ENCODE data around the gene KMT2C.
"Not testable (repeated sequence)": the region's sequence is repeated elsewhere in the genome, so short reads cannot be mapped to it uniquely, and the experiment has no call there.

The KMT2C gene

GRCh38 chr7:152402384-152403250 is 33.2 kb downstream of the KMT2C start:
- no peak for DNase-seq

DNA sequence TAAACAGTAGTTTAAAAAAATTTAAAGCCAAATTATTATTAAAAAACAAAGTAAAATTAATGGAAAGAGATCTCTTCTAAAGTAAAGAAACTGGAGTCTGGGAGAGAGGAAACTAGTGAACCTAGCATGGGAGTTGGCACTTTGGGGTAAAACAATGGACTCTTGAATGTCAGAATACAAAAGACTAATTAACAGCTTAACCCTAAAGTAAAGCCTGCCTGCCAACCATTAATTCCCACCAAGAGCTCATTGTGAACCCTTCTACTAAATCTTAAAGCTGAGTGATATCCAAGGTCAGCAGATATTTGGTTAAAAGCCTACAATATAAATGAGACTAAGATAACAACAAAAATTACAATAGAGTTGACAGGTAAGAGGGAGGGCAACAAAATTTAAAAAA is 36.5 kb downstream of the KMT2C start:
- no peak for DNase-seq

DNA sequence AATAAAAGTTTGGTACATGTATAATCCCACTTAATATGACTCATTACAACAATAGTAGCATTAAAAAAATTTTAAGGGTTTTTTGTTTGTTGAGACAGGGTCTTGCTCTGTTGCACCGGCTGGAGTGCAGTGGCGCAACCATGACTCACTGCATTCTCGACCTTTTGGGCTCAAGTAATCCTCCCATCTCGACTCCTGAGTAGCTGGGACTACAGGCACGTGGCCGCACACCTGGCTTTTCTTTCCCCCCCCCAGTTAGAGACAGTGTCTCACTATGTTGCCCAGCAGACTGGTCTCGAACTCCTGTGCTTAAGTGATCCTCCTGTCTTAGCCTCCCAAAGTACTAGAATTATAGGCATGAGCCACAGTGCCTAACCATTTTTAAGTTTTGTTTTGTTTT is 40.7 kb downstream of the KMT2C start:
- no peak for DNase-seq

DNA sequence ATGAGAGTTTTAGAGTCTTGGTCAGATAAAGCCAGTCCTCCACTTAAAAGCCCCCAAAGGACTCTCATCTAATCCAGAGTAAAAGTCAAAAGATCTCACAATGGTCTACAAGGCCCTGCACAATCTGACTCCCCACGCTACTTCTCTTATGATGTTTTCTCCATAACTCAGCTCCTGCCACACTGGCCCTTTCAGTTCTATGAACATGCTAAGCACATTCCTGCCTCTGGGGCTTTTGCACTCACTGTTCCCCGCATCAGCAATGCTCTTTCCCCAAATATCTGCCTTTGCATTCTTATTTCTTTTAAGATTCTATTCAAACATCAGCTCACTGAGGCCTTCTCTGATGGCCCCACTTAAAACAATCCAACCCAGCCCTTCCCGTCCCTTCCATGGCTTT is 41.6 kb downstream of the KMT2C start:
- DNase-seq = not testable (repeated sequence)

DNA sequence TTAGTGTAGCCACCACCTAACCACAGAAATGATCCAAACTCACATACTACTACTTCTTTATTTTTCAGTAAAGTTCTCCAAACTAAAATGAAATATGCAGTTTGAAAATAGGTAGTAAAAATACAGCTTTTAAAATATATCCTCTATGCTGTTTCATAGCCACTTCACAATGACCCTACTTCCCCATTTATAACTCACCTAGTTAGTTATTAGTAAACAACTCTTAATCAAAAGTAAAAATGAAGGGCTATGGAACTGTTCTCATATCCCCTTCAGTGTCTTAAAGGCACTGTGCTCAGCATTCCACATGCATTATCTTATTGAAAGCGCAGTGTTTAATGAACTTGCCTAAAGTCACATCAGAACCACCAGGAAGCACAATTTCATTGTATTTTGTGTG is 43.5 kb downstream of the KMT2C start:
- no peak for DNase-seq

- DNase-seq = not testable (repeated sequence)
Measured at GRCh38 chr7:152386136-152386764, 49.6 kb downstream of the KMT2C start.

GRCh38 chr7:152384235-152385200 is 51.3 kb downstream of the KMT2C start:
- DNase-seq = not testable (repeated sequence)

DNA sequence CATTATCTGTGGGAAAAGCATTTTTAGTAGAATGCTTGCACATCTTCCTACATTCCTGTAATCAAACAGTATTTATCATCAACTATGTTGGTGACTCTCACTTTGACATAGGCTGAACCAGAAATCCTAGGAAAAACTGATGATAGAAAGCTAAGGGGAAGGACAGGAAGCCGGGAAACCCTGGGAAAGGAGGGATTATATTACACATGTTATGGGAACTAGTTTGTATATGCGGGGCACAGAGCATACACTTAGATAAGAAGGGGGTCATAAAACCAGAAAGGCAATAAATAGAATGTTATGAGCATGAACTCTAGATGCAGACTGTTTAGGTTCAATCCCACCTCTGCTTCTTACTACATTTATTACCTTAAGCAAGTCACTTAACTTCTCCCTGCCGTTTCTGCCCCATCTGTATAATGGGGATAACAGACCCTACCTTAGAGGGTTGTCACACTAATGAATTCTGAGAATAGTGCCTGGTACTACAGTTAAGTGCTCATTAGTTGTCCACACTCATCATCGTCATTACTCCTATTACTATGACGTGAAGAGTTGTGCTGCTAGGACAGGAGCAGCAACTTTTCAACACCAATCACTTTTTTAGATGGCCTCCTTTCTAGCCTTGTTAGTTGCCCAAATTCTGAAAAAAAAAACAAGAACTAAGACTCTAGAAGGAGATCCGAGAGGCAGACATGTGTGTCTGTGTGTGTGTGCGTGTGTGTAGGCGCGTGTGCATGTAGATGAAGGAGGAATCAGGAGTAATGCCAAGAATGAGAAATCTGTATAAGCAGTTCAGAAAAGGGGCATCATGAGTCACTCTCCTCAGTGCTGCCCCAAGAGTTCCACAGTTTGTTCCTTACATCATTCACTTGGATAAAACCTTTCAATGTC is 52.2 kb downstream of the KMT2C start:
- no peak for DNase-seq

DNA sequence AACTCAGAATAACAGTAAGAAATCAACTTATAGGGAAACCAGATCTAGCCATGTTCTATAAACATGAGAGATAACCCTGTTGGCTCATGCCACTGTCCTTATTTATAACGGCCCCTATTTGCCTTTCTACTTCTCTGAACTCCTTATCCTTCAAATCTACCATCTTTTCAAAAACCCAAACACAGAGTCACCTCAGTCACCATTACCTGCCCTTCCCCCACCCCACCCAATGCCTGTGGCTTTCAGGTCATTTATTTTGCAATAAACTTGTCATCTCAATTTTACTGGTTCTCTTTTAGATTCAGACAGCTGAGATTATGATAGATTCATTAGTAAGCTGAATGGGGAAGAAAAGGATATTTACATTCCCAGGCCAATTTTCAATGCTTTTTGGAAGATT is 53.6 kb downstream of the KMT2C start:
- DNase-seq = no peak

GRCh38 chr7:152380931-152381578 is 54.7 kb downstream of the KMT2C start:
- DNase-seq = not testable (repeated sequence)

DNA sequence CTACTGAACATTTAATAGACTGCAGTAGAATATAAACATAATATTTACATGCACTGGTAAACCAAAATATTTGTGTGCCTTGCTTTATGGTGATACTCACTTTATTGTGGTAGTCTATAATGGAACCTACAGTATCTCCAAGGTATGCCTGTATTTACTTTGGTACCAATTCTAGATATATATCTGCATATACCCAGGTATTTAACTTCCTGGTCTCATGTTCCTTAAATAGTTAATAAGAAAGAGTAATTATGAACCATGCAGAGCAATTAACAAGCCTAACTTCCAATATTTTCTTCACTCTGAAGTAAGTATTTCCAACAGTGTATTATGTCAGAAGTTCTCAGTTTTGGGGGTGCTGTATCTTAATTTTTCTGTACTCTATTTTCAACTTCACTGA is 57.3 kb downstream of the KMT2C start:
- not testable (repeated sequence) for DNase-seq

DNA sequence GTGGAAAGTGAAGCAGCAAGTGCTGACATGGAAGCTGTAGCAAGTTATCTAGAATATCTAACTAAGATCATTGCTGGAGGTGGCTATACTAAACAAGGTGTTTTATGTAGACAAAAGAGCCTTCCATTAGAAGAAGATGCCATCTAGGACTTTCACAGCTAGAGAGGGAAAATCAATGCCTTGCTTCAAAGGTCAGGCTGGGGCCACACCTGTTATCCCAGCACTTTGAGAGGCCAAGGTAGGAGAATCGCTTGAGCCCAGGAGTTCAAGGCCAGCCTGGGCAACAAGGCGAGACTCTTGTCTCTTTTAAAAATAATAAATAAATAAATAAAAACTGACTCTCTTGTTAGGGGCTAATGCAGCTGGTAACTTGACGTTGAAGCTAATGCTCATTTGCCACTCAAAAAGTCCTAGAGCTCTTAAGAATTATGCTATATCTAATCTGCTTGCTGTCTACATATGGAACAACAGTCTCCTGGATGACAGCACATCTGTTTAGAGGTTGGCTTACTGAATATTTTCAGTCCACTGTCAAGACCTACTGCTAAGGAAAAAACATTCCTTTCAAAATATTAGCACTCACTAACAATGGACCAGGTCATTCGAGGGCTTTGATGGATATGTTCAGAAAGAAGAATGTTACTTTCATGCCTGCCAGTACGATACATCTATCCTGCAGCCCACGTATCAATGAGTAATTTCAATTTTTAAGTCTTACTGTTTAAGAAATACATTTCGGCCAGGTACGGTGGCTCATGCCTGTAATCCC is 58.9 kb downstream of the KMT2C start:
- not testable (repeated sequence) for DNase-seq

DNA sequence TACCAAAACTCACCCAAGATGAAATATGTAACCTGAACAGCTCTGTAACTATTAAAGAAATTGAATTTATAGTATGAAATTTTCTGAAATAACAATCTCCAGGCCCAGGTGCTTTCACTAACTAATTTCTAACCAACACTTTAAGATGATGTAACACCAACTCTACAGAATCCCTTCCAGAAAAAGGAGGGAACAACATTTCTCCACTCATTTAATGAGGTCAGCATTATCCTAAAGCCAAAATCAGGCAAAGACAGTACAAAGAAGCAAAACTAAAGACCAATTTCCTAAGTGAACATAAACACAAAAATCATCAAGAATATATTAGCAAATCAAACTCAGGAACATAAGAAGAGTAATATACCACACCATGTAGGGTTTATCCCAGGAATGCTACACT is 65.5 kb downstream of the KMT2C start:
- DNase-seq = no peak

DNA sequence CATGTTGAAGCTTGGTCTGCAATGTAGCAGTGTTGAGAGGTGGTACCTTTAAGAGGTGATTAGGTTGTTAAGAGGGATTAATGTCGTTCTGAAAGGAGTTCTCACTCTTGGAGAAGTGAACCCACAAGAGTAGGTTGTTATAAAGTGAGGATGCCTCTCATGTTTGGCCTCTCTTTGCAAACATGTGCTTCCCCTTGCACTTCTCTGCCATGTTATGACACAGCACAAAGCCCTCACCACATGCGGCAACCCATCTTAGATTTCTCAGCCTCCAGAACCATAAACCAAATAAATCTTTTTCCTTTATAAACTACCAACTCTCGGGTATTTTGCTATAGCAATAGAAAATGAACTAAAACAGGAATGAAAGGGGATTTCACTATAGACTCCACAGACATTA is 66.3 kb downstream of the KMT2C start:
- DNase-seq = no peak

DNA sequence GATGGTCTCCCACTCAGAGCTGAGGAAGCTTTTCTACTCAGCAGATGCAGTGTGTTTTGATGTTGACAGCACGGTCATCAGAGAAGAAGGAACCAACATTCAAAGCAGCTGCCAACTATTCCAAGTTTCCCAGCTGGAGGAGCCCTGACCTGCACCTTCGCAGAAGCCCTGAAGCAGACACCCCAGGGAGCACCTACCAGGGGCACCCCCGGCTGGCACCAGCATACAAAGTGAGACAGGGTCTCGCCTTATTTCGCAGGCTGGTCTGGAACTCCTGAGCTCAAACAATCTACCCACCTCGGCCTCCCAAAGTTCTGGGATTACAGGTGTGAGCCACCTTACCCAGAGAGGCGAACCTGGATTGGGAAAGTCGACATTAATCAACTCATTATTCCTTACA is 68.6 kb downstream of the KMT2C start:
- no peak for DNase-seq

DNA sequence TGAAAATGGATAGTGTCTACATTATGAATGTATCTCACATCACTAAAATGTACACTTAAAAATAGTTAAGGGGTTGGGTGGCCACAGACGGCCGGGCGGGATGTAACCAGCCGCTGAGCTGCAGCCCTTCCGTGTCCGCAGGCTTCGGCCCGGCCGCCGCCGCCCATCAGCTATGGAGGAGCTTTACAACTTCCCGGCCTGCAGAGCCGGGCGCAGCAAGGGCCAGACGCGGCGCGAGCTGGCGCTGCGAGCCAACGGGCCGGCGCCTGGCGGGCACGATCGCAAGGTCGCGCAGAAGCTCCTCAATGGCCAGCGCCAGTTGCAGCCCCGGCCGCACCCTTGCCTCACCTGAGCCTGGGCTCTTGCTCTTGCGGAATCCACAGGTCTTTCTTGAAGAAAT is 69.1 kb downstream of the KMT2C start:
- no peak for DNase-seq

DNA sequence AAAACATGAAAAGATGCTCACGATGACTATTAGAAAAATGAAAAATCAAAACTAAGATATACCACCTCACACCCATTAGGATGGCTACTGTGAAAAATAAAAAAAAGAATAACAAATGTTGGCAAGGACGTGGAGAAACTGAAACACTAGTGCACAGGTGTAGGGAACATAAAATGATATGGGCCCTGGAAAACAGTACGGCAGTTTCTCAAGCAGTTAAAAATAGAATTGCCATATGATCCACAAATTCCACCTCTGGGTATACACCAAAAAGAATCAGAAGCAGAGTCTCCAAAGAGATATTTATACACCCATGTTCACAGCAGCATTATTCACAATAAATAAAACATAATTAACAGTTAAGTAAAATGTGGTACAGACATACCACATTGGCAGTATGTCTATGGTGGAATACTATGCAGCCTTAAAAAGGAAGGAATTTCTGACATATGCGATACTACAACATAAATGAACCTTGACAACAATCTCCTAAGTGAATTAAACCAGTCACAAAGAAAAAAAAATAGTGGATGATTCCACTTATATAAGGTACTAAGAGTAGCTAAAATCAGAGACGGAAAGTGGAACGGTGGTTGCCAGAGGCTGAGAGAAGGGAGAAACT is 69.7 kb downstream of the KMT2C start:
- no peak for DNase-seq

DNA sequence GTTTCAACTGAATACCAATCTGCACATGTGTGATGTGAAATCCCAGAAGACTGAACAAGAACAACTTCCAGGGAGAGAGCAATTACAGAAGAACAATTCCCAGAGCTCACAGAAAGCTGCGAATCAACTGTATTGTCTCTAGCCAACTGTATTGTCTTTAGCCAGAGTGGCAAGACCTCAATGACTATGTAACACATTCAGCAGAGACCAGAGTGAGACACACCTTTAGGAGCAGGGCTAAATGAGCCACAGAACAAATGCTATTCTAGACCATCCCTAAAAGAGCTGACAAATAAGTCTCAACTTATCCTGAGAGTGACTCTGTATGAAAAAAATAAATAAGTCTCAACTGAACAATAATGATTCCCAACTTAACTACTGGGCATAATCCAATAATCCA is 72.0 kb downstream of the KMT2C start:
- no peak for DNase-seq

GRCh38 chr7:152362128-152362926 is 73.5 kb downstream of the KMT2C start:
- DNase-seq = no peak

Data from NCI-H748 treated with DMSO at 0.1 percent for 48 hours (cell line).